ENCODE data around the gene MAPKAPK5. TPM values are rescaled to one million over a fixed set of nuclear protein-coding genes. Genes with fewer than 3 reads are reported as not detected.
"Not testable (repeated sequence)": the region's sequence is repeated elsewhere in the genome, so short reads cannot be mapped to it uniquely, and the experiment has no call there.

The MAPKAPK5 gene
- total RNA-seq, 3 donors from 2014 or later: 38.2 to 59.7 (median 40.0) TPM

DNA sequence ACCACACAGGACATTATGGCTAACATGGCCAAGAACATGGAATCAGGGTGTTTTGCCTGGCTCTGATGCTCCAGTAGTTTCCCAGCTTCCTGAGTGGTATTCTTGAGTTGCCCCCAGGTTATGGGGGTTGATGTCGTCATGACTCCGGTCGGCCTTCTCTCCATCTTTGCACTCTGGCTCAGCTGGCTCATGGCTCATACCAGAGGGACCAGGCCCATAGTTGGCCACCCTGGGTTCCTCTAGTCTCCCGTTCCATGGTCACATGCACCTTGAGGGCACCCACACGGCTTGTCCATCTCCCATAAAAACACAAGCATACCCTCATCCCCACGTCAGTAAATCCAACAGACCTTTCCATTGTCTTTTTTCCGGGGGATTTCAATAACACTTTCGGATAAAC, 23.7 kb upstream of the MAPKAPK5 start:
- H3K4me1 ChIP-seq: no peaks in the 10 kb centered on the region
- H3K4me3 ChIP-seq: no peak overlapping the region
- no peaks in the 10 kb centered on the region for H3K9me3 ChIP-seq
- no peaks in the 10 kb centered on the region for H3K27me3 ChIP-seq
- DNase-seq (ENCODE audit: low spot score in 2 of 2): no peak
- TF ChIP-seq POLR2A (IDR thresholded peaks at IDR 0.05) (no peak), POLR2AphosphoS5 (IDR thresholded peaks at IDR 0.05) (no peak)
- TF ChIP-seq, protein P1, sequence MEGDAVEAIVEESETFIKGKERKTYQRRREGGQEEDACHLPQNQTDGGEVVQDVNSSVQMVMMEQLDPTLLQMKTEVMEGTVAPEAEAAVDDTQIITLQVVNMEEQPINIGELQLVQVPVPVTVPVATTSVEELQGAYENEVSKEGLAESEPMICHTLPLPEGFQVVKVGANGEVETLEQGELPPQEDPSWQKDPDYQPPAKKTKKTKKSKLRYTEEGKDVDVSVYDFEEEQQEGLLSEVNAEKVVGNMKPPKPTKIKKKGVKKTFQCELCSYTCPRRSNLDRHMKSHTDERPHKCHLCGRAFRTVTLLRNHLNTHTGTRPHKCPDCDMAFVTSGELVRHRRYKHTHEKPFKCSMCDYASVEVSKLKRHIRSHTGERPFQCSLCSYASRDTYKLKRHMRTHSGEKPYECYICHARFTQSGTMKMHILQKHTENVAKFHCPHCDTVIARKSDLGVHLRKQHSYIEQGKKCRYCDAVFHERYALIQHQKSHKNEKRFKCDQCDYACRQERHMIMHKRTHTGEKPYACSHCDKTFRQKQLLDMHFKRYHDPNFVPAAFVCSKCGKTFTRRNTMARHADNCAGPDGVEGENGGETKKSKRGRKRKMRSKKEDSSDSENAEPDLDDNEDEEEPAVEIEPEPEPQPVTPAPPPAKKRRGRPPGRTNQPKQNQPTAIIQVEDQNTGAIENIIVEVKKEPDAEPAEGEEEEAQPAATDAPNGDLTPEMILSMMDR (IDR thresholded peaks at IDR 0.05): no peak
- intact Hi-C loops (cut with DNase I; ENCODE audit: low total_unique reads): no loop called here
- no peaks in the 10 kb centered on the region for H3K36me3 ChIP-seq
- no peak overlapping the region for H3K27ac ChIP-seq

DNA sequence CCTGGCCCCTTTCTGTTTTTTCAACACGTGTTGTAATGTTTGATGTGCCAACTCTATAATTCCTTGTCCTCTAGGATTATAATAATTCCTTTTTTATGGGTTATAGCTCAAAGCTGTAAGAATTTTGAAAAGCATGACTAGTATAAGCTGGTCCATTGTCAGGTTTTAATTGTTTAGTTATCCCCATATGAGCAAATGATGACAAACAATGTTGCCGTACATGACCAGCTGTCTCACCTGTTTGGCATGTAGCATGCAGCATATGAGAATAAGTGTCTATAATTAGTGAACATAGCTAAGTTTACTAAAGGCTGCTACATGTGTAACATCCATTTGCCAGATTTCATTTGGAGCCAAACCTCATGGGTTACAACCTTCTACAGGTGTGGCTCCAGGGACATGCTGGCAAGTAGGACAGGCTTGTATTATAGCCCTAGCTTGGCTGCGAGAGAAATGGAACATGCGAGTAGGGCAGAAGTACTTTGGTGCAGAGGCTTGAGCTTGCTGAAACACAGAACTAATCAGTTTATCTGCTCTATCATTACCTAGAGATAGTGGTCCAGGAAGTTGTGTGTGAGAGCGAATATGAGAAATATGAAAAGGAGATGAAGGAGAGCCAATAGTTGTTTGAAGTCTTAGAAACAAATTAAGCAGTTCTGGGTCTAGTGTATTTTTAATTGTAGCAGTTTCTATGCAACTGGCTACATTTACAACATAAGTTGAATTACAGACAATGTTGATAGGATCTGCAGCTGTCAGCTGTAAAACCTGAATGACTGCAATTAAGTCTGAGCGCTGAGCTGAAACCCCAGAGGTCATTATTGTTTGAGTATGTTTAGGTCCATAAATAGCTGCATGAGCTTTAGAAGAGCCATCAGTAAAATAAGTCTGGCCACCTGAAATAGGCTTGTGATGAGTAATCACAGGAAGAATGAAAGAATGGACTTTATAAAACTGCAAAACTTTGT, 22.6 kb upstream of the MAPKAPK5 start:
- H3K4me1 ChIP-seq: no peaks in the 10 kb centered on the region
- no peak overlapping the region for H3K4me3 ChIP-seq
- H3K27ac ChIP-seq: no peak overlapping the region
- no peaks in the 10 kb centered on the region for H3K36me3 ChIP-seq
- no peaks in the 10 kb centered on the region for H3K27me3 ChIP-seq
- intact Hi-C loops (cut with DNase I; ENCODE audit: low total_unique reads): no loop called here
- TF ChIP-seq POLR2AphosphoS5 (IDR thresholded peaks at IDR 0.05) (no peak), POLR2A (IDR thresholded peaks at IDR 0.05) (no peak)
- TF ChIP-seq, protein P1 (IDR thresholded peaks at IDR 0.05): no peak
- H3K9me3 ChIP-seq: no peaks in the 10 kb centered on the region
- no peak for DNase-seq (ENCODE audit: low spot score in 2 of 2)

GRCh38 chr12:111820828-111821227, 21.2 kb upstream of the MAPKAPK5 start:
- intact Hi-C loops (cut with DNase I; ENCODE audit: low total_unique reads): not testable (repeated sequence)

DNA sequence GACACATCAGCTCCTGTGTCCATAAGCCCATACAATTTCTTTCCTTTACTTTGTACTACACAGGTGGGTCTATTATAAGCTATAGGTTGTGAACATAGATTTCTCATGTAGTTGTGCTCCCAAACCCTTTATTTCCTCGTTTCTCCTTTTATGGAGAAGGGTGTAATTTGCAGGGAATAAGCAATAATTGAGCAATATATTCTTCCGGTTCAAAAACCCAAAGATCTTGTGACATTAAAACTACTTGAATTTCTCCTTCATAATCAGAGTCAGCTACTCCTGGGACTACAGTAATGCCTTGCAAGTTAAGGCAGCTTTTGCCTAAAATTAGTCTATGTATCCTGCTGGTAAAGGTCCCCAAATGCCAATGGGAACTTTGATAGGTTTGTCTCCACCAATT, 19.1 kb upstream of the MAPKAPK5 start:
- Histone ChIP-seq H3K4me3 (no peak overlapping the region), H3K9me3 (no peaks in the 10 kb centered on the region), H3K27ac (no peak overlapping the region), H3K27me3 (no peaks in the 10 kb centered on the region), H3K36me3 (no peaks in the 10 kb centered on the region), H3K4me1 (no peaks in the 10 kb centered on the region)
- no peak for DNase-seq (ENCODE audit: low spot score in 2 of 2)
- intact Hi-C loops (cut with DNase I; ENCODE audit: low total_unique reads): no loop called here
- no peak for TF ChIP-seq POLR2AphosphoS5 (IDR thresholded peaks at IDR 0.05)
- TF ChIP-seq POLR2A (IDR thresholded peaks at IDR 0.05): no peak
- TF ChIP-seq, protein P1 (IDR thresholded peaks at IDR 0.05): no peak

More at GRCh38 chr12:111820828-111821227, 21.2 kb upstream of the MAPKAPK5 start:
- not testable (repeated sequence) for H3K4me3 ChIP-seq; DNase-seq (ENCODE audit: low spot score in 2 of 2); H3K4me1 ChIP-seq; H3K36me3 ChIP-seq; H3K9me3 ChIP-seq; H3K27me3 ChIP-seq; H3K27ac ChIP-seq

DNA sequence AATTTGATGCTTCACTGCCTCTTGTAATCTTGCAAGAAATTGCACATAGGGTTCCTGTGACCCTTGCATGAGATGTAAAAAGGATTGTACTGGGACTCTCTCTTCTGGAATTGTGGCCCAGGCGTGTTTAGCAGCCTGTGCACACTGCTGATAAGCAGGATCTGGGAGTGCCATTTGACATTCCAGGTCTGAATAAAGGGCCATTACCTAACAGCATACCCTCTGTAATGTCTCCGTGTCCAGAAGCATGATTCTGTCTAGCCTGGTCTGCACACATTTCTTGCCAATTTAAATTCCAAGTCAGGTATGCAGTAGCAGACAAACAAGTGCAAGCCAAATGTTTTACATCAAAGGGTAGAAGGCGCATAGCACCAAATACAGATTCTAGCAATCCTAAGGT, 18.1 kb upstream of the MAPKAPK5 start:
- no peak for DNase-seq (ENCODE audit: low spot score in 2 of 2)
- H3K36me3 ChIP-seq: no peaks in the 10 kb centered on the region
- no peak overlapping the region for H3K27ac ChIP-seq
- H3K4me3 ChIP-seq: no peak overlapping the region
- intact Hi-C loops (cut with DNase I; ENCODE audit: low total_unique reads): no loop called here
- no peaks in the 10 kb centered on the region for H3K4me1 ChIP-seq
- no peaks in the 10 kb centered on the region for H3K9me3 ChIP-seq
- H3K27me3 ChIP-seq: no peaks in the 10 kb centered on the region
- TF ChIP-seq, protein P1 (IDR thresholded peaks at IDR 0.05): no peak

DNA sequence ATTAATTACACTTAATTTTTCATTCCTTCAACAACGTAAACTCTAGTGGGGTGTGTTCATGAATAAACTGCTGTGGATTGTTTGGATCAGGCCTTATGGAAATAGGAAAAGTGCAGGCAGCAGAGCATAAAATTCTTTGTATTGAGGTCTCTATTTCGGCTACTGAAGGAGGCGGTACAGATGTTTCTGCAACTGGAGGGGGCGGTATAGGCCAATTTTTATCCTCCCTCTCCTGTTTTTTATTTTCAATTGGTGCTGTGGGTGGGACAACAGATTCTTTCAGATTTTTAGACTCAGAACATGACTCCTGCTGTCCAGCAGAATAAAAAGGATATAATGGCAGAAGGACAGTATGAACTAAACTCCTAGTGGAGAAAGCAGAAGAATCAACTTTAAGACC, 17.7 kb upstream of the MAPKAPK5 start:
- H3K27me3 ChIP-seq; H3K27ac ChIP-seq; H3K4me3 ChIP-seq; H3K4me1 ChIP-seq; H3K9me3 ChIP-seq; H3K36me3 ChIP-seq; intact Hi-C loops (cut with DNase I; ENCODE audit: low total_unique reads); DNase-seq (ENCODE audit: low spot score in 2 of 2): not testable (repeated sequence)
